Hypothalamus (tissue), 51 donors: ENCODE results near the gene TMEM213.
"Not testable (repeated sequence)": the region's sequence is repeated elsewhere in the genome, so short reads cannot be mapped to it uniquely, and the experiment has no call there.

Source experiments
- DNase-seq, 51 donors: peaks; one replicate each; lab custom pipeline; 2025; lab: John Stamatoyannopoulos, UW

Gene TMEM213

GRCh38 chr7:138796038-138796615, 1.7 kb upstream of the TMEM213 start:
- no peak for DNase-seq

GRCh38 chr7:138797046-138797445, 748 bp upstream of the TMEM213 start:
- not testable (repeated sequence) for DNase-seq

- DNase-seq: no peak
Observed at GRCh38 chr7:138798836-138799235, 1.0 kb downstream of the TMEM213 start.

GRCh38 chr7:138799336-138800000, 1.7 kb downstream of the TMEM213 start:
- DNase-seq: no peak

GRCh38 chr7:138801256-138801655, 3.5 kb downstream of the TMEM213 start:
- DNase-seq: peak in 13 of 51 donors; percentile 2 to 52 (median 11)

- no peak for DNase-seq
Observed at GRCh38 chr7:138802706-138803105, 4.9 kb downstream of the TMEM213 start.

- no peak for DNase-seq
Observed at GRCh38 chr7:138804618-138805017, 6.8 kb downstream of the TMEM213 start.

- DNase-seq: no peak
Observed at GRCh38 chr7:138809346-138809745, 11.6 kb downstream of the TMEM213 start.

- DNase-seq: not testable (repeated sequence)
Observed at GRCh38 chr7:138811327-138811726, 13.5 kb downstream of the TMEM213 start.

- DNase-seq: no peak
Observed at GRCh38 chr7:138813945-138814344, 16.2 kb downstream of the TMEM213 start.

GRCh38 chr7:138814816-138815332, 17.1 kb downstream of the TMEM213 start:
- no peak for DNase-seq

- no peak for DNase-seq
Observed at GRCh38 chr7:138816650-138817049, 18.9 kb downstream of the TMEM213 start.

- DNase-seq: no peak
Observed at GRCh38 chr7:138819625-138820024, 21.8 kb downstream of the TMEM213 start.

- no peak for DNase-seq
Observed at GRCh38 chr7:138821912-138822311, 24.1 kb downstream of the TMEM213 start.

- no peak for DNase-seq
Observed at GRCh38 chr7:138822867-138823535, 25.2 kb downstream of the TMEM213 start.

- DNase-seq: no peak
Observed at GRCh38 chr7:138825049-138825721, 27.4 kb downstream of the TMEM213 start.

- DNase-seq: no peak
Observed at GRCh38 chr7:138828302-138828701, 30.5 kb downstream of the TMEM213 start.

- DNase-seq: no peak
Observed at GRCh38 chr7:138829335-138829734, 31.5 kb downstream of the TMEM213 start.

GRCh38 chr7:138832966-138833365, 35.2 kb downstream of the TMEM213 start:
- DNase-seq: no peak

- DNase-seq: no peak
Observed at GRCh38 chr7:138833596-138833995, 35.8 kb downstream of the TMEM213 start.

GRCh38 chr7:138834583-138834982, 36.8 kb downstream of the TMEM213 start:
- DNase-seq: no peak
